GM12878 (cell line): Measurements from ENCODE around the gene LDLRAD4. TPM values are rescaled to one million over a fixed set of nuclear protein-coding genes. Genes with fewer than 3 reads are reported as not detected.

Source experiments
- ATAC-seq: fragments of 200-7000 bp; cut with Tn5 transposase; 3 replicates; pipeline ENCODE4 v1.9.1; 2020; ENCODE audit warnings: mild to moderate bottlenecking, moderate library complexity
- BruUV-seq: library from RNA; stranded (reverse); fragments of 400-500 nt; replicated peaks from 2 replicates; lab custom pipeline; 2021; lab: Mats Ljungman, UMichigan
- CTCF ChIA-PET: fragments of 300-600 bp; sonication (Branson Sonifier 250); formaldehyde crosslinking; extraction: SDS; loops from one replicate; lab custom pipeline; 2021; ENCODE audit warnings: inconsistent platforms; lab: Yijun Ruan, JAX
- POLR2A ChIA-PET: fragments of 350-600 bp; formaldehyde crosslinking; extraction: SDS; loops from one replicate; lab custom pipeline; 2021; ENCODE audit warnings: inconsistent platforms; lab: Charles Lee
- RAD21 ChIA-PET: fragments of 300-600 bp; sonication (Branson Sonifier 250); formaldehyde crosslinking; loops from one replicate; lab custom pipeline; 2023; ENCODE audit warnings: antibody characterized with exemption; ENCODE audit not compliant: unreplicated experiment; lab: Charles Lee
- SMC1A ChIA-PET: fragments of 300-600 bp; sonication (Branson Sonifier 250); formaldehyde crosslinking; loops from one replicate; lab custom pipeline; 2023; ENCODE audit not compliant: unreplicated experiment, uncharacterized antibody; lab: Charles Lee
- DNase-seq: peaks from one replicate; pipeline ENCODE4 v3.0.0-alpha.2; 2011; ENCODE audit warnings: low read depth, low spot score
- FAIRE-seq: peaks from 3 replicates; lab custom pipeline; 2011; peaks lifted over from hg19 to GRCh38; lab: Jason Lieb, UNC
- H2AFZ ChIP-seq: 2 replicates; pipeline ENCODE4 v1.6.0; 2011; ENCODE audit warnings: low read depth, low read length, control low read depth; ENCODE audit not compliant: control insufficient read depth
- H3K27ac ChIP-seq: 2 replicates; pipeline ENCODE4 v1.5.1; 2011; ENCODE audit warnings: control low read depth; ENCODE audit not compliant: control insufficient read depth, insufficient read depth
- H3K27me3 ChIP-seq, 2 experiments: replicated peaks in 1 of 2; 2 replicates each; pipeline versions ENCODE4 v1.6.0 to v1.6.1; 2011; ENCODE audit warnings: low read length in 1 of 2; ENCODE audit not compliant: control insufficient read depth in 2 of 2, insufficient read depth in 2 of 2
- H3K36me3 ChIP-seq, 2 experiments: 2 replicates each; pipeline ENCODE4 v1.5.1; 2011; ENCODE audit warnings: low read length in 1 of 2; ENCODE audit not compliant: control insufficient read depth in 2 of 2, insufficient read depth in 2 of 2
- H3K4me1 ChIP-seq: 2 replicates; pipeline ENCODE4 v1.6.1; 2011; ENCODE audit warnings: mild to moderate bottlenecking, low read length, moderate library complexity, mixed read lengths; ENCODE audit not compliant: control insufficient read depth, insufficient read depth
- H3K4me2 ChIP-seq: 2 replicates; pipeline ENCODE4 v1.6.0; 2011; ENCODE audit warnings: control low read depth; ENCODE audit not compliant: control insufficient read depth, insufficient read depth
- H3K4me3 ChIP-seq: fragments of 200-600 bp; sonication (generic); 2 replicates; pipeline ENCODE4 v1.5.1; 2016
- H3K79me2 ChIP-seq: 2 replicates; pipeline ENCODE4 v1.6.0; 2011; ENCODE audit warnings: low read length; ENCODE audit not compliant: control insufficient read depth, insufficient read depth
- H3K9ac ChIP-seq: 2 replicates; pipeline ENCODE4 v1.8.0; 2011; ENCODE audit warnings: low read length, control low read depth, mixed read lengths; ENCODE audit not compliant: control insufficient read depth, insufficient read depth
- H3K9me3 ChIP-seq: replicated peaks from 3 replicates; pipeline ENCODE4 v1.5.1; 2011; ENCODE audit warnings: mild to moderate bottlenecking, low read length; ENCODE audit not compliant: control insufficient read depth, insufficient read depth
- H4K20me1 ChIP-seq: 2 replicates; pipeline ENCODE4 v1.6.0; 2011; ENCODE audit not compliant: control insufficient read depth, insufficient read depth
- BCL11A ChIP-seq: IDR thresholded peaks from 2 replicates; pipeline ENCODE4 v1.6.1; 2011; ENCODE audit warnings: low read depth, low read length
- BHLHE40 ChIP-seq, 2 experiments: fragments of 450-650 bp in 1 of 2; IDR thresholded peaks; 2 replicates each; pipeline ENCODE4 v1.6.1; 2011 to 2017; ENCODE audit warnings: low read depth in 2 of 2, borderline replicate concordance in 1 of 2, improper control_type of control experiment in 1 of 2, low read length in 1 of 2, mild to moderate bottlenecking in 1 of 2
- FOXM1 ChIP-seq: IDR thresholded peaks from 2 replicates; pipeline ENCODE4 v1.6.1; 2012; ENCODE audit warnings: low read depth, mild to moderate bottlenecking, inconsistent platforms, low read length, moderate library complexity
- IKZF2 ChIP-seq, 2 experiments: fragments of 450-650 bp; IDR thresholded peaks; 2 replicates each; pipeline ENCODE4 v1.6.1; 2017; ENCODE audit warnings: mild to moderate bottlenecking in 2 of 2, moderate library complexity in 2 of 2
- IRF4 ChIP-seq: IDR thresholded peaks from 2 replicates; pipeline ENCODE4 v1.6.1; 2011; ENCODE audit warnings: low read depth, low read length
- MEF2A ChIP-seq: IDR thresholded peaks from 2 replicates; pipeline ENCODE4 v1.6.1; 2011; ENCODE audit warnings: low read depth, mild to moderate bottlenecking, low read length, moderate library complexity; ENCODE audit not compliant: insufficient read depth
- MTA2 ChIP-seq: fragments of 450-650 bp; IDR thresholded peaks from 2 replicates; pipeline ENCODE4 v1.6.1; 2016; ENCODE audit warnings: low read depth, mild to moderate bottlenecking, moderate library complexity
- NBN ChIP-seq: fragments of 450-650 bp; IDR thresholded peaks from 2 replicates; pipeline ENCODE4 v1.6.1; 2016
- PAX5 ChIP-seq: IDR thresholded peaks from 2 replicates; pipeline ENCODE4 v1.6.1; 2011; ENCODE audit warnings: low read depth, low read length, borderline replicate concordance
- POLR2AphosphoS5 ChIP-seq: IDR thresholded peaks from 2 replicates; pipeline ENCODE4 v1.6.1; 2011; ENCODE audit warnings: mild to moderate bottlenecking, low read length, inconsistent platforms
- SKIL ChIP-seq: fragments of 450-650 bp; IDR thresholded peaks from 2 replicates; pipeline ENCODE4 v1.6.1; 2017; ENCODE audit warnings: mild to moderate bottlenecking, low read depth, inconsistent platforms; ENCODE audit not compliant: poor library complexity, severe bottlenecking
- SMARCA5 ChIP-seq: fragments of 450-650 bp; IDR thresholded peaks from 2 replicates; pipeline ENCODE4 v1.6.1; 2017; ENCODE audit warnings: mild to moderate bottlenecking
- STAT3 ChIP-seq: IDR thresholded peaks from 2 replicates; pipeline ENCODE4 v1.6.1; 2011; ENCODE audit warnings: low read depth, low read length, improper control_type of control experiment
- WGBS: methylation state at CpG from one replicate; pipeline ENCODE4 v1.1.6; 2016; ENCODE audit warnings: low lambda C conversion rate; ENCODE audit not compliant: insufficient replicate concordance, insufficient coverage; ENCODE audit errors: missing lambda C conversion rate; 5-methylcytosine and 5-hydroxymethylcytosine counted together
- in situ Hi-C: fragments of 300-500 bp; cut with MboI; formaldehyde crosslinking; loops from 9 replicates; pipeline ENCODE4 v1.14.3; 2018; ENCODE audit warnings: mixed read lengths
- intact Hi-C: fragments of 100-400 bp; cut with micrococcal nuclease; formaldehyde crosslinking; loops from one replicate; pipeline ENCODE4 v1.14.2; 2022; ENCODE audit not compliant: unreplicated experiment
- polyA plus RNA-seq, 11 experiments: library from polyadenylated mRNA; depleted of rRNA in 4 of 11; unstranded in 6 of 11; stranded (reverse) in 5 of 11; fragments of >200 nt; fragmentation: Nextera tagmentation in 4 of 11; fragmentation: Illumina TruSeq in 1 of 11; extraction: Ambion mirVana in 4 of 11; extraction: Trizol in 1 of 11; gene quantifications; 1 replicate in 1 of 11; 2 replicates in 10 of 11; pipeline versions ENCODE4 v1.2.1 to v1.2.3, GENCODE V29; 2011 to 2016; ENCODE audit warnings: inconsistent platforms in 2 of 11, missing spikeins in 2 of 11, low read depth in 1 of 11
- total RNA-seq, 4 experiments: library from RNA; depleted of rRNA in 3 of 4; stranded (reverse); fragments of >200 nt in 3 of 4; fragmentation: Illumina TruSeq in 1 of 4; extraction: Trizol in 1 of 4; gene quantifications; 2 replicates each; pipeline versions ENCODE4 v1.2.1 to v1.2.3, GENCODE V29; 2013 to 2021
- TF ChIP-seq, protein P1 (sequence below): IDR thresholded peaks from 2 replicates; pipeline ENCODE4 v1.6.1; 2012; ENCODE audit warnings: improper control_type of control experiment, low read depth, low read length; ENCODE audit not compliant: insufficient replicate concordance

LDLRAD4 gene
- total and polyA plus RNA-seq, 10 of the 15 experiments (the other 5 are each of a cell fraction or from before 2014, with no cell fraction given) = 2.7 to 16.8 (median 11.2) TPM

DNA sequence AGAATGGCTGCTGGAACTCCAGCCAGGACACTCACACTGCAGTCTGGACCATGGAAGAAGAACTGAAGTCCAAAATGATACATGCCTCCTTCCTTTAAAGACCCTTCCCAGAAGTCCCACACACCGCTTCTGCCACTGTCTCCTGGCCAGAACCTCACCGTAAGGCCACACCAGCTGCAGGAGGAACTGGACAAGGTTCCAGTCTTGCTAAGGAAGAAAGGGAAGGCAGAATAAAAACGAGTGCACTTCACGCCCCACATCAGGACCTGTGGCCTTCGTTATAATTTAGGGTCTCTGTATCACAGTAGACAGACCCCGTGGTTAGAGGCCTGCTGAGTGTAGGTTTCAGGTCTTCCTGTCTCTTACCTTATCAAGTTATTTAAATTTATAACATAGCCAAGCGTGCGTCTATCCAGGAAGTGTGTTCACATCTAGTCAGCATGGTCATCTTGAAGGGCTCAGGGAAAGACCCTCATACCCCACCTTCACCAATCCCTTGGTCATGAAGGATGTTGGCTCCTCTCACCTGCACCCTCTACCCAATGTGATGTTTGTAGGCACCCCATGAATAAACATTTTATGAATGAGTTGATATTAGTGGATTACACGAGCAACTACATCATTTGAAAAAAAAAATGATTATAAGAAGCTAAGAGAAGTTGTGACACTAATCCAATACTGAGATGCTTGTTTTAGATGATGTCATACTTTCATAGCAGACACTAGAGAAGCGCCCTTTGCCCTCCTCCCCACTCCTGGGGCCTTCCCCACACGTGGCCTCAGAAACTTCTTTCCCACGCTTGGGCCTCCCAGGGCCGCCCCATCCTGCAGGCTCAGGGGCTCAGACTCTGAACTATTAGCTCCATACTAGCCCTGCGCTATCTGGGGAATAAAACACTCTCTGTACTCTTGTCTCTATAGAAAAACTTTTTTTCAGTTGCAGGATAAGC lies 350.2 kb downstream of the LDLRAD4 start:
- FAIRE-seq (no peak), ATAC-seq (peak; percentile 66), DNase-seq (peak; percentile 74)
- H3K4me3 ChIP-seq = peak overlapping the region; percentile 2; the same call in 1 of the 2 replicates
- ChIA-PET RAD21 (interaction anchor here (0.7 to 7.3 kb wide), 7 partner anchors 9 to 61 kb away, joined by 3 to 229 read pairs (median 75); no protein-coding TSS in a partner anchor), SMC1A (interaction anchor here (0.7 to 8.1 kb wide), 14 partner anchors 8 to 71 kb away, joined by 3 to 220 read pairs (median 6); no protein-coding TSS in a partner anchor), CTCF (interaction anchor here (0.8 to 7.3 kb wide), 9 partner anchors 8 to 684 kb away, joined by 3 to 75 read pairs (median 14); no protein-coding TSS in a partner anchor), POLR2A (interaction anchor here (0.8 to 7.6 kb wide), 6 partner anchors 7 to 44 kb away, joined by 3 to 175 read pairs (median 52); no protein-coding TSS in a partner anchor)
- peak overlapping the region; percentile 21 for H2AFZ ChIP-seq
- H4K20me1 ChIP-seq = no peaks in the 10 kb centered on the region
- H3K27ac ChIP-seq = peak overlapping the region; percentile 100
- H3K4me2 ChIP-seq = peak overlapping the region; percentile 17
- H3K9ac ChIP-seq = peak overlapping the region; percentile 64
- BruUV-seq = no TSS peak
- no peaks in the 10 kb centered on the region for H3K36me3 ChIP-seq
- H3K4me1 ChIP-seq = peaks cover 65% of the 10 kb centered on the region
- intact Hi-C loops = loop anchor here (1.0 to 10.0 kb wide), 2 partner anchors 9 to 574 kb away; partner anchors contain the start of gene CEP192
- H3K79me2 ChIP-seq = peaks cover 3% of the 10 kb centered on the region
- in situ Hi-C loops = loop anchor here (5.0 kb wide), 1 partner anchor 44 kb away; no protein-coding TSS in a partner anchor
- H3K27me3 ChIP-seq = no peaks in the 10 kb centered on the region
- 26% methylated on average over 14 of the region's 14 CpGs for whole genome bisulfite sequencing
- H3K9me3 ChIP-seq = no peaks in the 10 kb centered on the region
- no peak for TF ChIP-seq STAT3
- peak; percentile 87 for TF ChIP-seq SKIL
- peak; percentile 14; the same call in 1 of the 2 replicates for TF ChIP-seq POLR2AphosphoS5
- TF ChIP-seq MTA2 = peak; percentile 83
- TF ChIP-seq SMARCA5 = peak; percentile 74; the same call in 1 of the 2 replicates
- peak; percentile 51 for TF ChIP-seq IRF4
- TF ChIP-seq FOXM1 = peak; percentile 78; the same call in 1 of the 2 replicates
- no peak; the same call in 1 of the 2 replicates for TF ChIP-seq PAX5
- TF ChIP-seq NBN = 0 out of 2 replicates have a peak, but pooled peaks have one; percentile 37
- TF ChIP-seq, protein P1, sequence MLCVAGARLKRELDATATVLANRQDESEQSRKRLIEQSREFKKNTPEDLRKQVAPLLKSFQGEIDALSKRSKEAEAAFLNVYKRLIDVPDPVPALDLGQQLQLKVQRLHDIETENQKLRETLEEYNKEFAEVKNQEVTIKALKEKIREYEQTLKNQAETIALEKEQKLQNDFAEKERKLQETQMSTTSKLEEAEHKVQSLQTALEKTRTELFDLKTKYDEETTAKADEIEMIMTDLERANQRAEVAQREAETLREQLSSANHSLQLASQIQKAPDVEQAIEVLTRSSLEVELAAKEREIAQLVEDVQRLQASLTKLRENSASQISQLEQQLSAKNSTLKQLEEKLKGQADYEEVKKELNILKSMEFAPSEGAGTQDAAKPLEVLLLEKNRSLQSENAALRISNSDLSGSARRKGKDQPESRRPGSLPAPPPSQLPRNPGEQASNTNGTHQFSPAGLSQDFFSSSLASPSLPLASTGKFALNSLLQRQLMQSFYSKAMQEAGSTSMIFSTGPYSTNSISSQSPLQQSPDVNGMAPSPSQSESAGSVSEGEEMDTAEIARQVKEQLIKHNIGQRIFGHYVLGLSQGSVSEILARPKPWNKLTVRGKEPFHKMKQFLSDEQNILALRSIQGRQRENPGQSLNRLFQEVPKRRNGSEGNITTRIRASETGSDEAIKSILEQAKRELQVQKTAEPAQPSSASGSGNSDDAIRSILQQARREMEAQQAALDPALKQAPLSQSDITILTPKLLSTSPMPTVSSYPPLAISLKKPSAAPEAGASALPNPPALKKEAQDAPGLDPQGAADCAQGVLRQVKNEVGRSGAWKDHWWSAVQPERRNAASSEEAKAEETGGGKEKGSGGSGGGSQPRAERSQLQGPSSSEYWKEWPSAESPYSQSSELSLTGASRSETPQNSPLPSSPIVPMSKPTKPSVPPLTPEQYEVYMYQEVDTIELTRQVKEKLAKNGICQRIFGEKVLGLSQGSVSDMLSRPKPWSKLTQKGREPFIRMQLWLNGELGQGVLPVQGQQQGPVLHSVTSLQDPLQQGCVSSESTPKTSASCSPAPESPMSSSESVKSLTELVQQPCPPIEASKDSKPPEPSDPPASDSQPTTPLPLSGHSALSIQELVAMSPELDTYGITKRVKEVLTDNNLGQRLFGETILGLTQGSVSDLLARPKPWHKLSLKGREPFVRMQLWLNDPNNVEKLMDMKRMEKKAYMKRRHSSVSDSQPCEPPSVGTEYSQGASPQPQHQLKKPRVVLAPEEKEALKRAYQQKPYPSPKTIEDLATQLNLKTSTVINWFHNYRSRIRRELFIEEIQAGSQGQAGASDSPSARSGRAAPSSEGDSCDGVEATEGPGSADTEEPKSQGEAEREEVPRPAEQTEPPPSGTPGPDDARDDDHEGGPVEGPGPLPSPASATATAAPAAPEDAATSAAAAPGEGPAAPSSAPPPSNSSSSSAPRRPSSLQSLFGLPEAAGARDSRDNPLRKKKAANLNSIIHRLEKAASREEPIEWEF = peak; percentile 88
- peak; percentile 83 to 85 for TF ChIP-seq IKZF2 (IDR thresholded peaks at IDR 0.05)
- peak; percentile 36; the same call in 1 of the 2 replicates for TF ChIP-seq BCL11A
- TF ChIP-seq BHLHE40 (IDR thresholded peaks at IDR 0.05; ENCODE audit: borderline replicate concordance in 1 of 2, low read depth in 2 of 2, low read length in 1 of 2) = peak; percentile 68 to 80
- TF ChIP-seq MEF2A = 0 out of 2 replicates have a peak, but pooled peaks have one; percentile 53
